ENCODE data around the gene AP2A1.

AP2A1 gene

DNA sequence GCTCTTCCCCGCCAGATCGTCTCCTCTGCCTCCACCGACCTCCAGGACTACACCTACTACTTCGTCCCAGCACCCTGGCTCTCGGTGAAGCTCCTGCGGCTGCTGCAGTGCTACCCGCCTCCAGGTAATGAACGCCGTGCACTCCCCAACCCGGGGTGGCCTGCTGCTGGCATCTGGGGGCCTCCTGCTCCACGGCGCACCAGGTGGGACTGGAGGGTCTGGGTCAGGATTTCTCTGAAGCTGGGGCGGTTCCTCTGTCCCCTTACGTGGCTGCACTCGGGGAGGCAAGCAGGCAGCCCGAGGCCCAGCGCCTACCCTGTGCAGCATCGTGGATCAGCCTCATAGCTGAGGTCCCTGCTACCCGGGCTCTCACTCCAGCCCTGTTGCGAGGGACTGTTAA lies 28.8 kb downstream of the AP2A1 start:
- DNase-seq = no peak

DNA sequence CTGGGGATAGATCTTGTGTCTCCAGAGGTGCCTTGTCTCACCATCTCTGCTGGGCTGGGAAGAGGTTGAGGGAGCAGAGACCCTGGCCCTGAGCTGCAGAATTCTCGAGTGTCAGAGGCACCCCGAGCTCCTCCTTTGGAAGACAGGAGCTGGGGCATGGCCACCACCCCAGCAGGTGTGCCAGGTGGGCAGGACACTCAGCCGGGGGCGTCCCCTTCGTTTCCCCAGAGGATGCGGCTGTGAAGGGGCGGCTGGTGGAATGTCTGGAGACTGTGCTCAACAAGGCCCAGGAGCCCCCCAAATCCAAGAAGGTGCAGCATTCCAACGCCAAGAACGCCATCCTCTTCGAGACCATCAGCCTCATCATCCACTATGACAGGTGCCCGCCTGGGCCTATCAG lies 31.8 kb downstream of the AP2A1 start:
- no peak for DNase-seq

DNA sequence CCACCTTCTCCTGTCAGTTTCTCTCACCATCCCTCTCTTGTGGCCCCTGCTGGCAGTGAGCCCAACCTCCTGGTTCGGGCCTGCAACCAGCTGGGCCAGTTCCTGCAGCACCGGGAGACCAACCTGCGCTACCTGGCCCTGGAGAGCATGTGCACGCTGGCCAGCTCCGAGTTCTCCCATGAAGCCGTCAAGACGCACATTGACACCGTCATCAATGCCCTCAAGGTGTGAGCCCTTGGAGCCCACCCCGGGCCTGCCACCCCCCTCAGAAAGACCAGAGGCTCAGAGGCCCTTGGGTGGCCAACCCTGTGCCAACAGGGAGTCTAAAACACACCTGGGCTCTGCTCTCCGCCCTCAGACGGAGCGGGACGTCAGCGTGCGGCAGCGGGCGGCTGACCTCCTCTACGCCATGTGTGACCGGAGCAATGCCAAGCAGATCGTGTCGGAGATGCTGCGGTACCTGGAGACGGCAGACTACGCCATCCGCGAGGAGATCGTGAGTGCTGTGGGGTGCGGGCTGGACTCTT lies 32.5 kb downstream of the AP2A1 start:
- DNase-seq = no peak

DNA sequence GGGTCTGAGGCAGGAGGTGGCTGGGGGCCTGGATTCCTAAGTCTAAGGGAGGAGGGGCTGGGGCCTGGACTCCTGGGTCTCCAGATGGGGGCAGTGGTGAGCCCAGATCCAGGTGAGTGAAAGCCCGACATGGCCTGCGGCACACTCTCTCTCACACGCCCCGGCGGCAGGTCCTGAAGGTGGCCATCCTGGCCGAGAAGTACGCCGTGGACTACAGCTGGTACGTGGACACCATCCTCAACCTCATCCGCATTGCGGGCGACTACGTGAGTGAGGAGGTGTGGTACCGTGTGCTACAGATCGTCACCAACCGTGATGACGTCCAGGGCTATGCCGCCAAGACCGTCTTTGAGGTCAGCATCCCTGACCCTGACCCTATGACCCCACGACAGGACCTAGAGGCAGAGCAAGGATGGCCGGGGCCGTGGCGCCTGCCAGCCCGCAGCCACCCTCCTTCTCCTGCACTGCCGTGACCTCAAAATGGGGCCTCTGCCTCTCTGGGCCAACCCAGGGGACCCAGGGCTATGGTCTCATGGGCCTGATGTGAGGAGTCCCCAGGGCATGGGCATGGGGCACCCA lies 33.1 kb downstream of the AP2A1 start:
- no peak for DNase-seq

DNA sequence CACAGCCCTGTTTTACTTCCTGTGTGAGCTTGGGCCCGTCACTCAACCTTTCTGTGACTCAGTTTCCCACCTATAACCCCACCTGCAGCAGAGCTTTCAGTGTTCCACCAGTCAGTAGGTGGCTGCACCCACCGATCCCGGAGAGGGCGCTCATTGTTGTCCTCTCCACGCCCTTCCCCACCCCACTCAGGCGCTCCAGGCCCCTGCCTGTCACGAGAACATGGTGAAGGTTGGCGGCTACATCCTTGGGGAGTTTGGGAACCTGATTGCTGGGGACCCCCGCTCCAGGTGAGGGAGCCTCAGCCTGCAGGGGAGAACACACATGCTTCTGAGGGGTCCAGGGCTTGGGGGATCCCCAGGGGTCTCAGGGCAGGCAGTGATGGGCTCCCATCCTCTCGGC lies 34.0 kb downstream of the AP2A1 start:
- no peak for DNase-seq

DNA sequence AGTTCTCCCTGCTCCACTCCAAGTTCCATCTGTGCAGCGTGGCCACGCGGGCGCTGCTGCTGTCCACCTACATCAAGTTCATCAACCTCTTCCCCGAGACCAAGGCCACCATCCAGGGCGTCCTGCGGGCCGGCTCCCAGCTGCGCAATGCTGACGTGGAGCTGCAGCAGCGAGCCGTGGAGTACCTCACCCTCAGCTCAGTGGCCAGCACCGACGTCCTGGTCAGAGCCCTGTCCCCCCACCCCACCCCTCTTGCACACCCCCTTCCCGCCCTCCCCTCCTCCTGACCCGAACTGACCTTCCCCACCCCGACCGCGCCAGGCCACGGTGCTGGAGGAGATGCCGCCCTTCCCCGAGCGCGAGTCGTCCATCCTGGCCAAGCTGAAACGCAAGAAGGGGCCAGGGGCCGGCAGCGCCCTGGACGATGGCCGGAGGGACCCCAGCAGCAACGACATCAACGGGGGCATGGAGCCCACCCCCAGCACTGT lies 34.6 kb downstream of the AP2A1 start:
- DNase-seq = no peak

DNA sequence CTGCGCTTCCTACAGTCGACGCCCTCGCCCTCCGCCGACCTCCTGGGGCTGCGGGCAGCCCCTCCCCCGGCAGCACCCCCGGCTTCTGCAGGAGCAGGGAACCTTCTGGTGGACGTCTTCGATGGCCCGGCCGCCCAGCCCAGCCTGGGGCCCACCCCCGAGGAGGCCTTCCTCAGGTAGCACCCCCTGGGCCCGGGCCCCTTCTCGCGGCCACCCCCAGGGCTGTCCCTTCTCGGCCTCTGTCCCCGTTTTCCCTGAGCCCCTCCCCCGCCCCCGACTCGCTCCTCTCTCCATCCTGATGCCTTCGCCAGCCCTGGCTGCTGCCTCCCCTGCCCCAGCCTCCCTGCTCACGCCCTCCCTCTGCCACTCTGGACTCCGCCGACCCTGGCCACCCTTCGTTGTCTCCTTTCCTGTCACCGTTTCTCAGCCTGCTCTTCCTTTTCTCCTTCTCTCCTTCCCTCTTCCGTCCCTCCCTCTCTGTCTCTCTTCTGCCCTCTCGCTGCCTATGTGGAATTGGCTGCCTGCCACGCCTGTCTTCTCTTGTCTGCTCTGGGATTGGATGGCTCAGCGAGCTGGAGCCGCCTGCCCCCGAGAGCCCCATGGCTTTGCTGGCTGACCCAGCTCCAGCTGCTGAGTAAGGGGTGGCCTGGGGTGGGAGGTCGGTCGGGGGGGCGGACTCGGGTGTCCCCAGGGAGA lies 35.3 kb downstream of the AP2A1 start:
- no peak for DNase-seq

DNA sequence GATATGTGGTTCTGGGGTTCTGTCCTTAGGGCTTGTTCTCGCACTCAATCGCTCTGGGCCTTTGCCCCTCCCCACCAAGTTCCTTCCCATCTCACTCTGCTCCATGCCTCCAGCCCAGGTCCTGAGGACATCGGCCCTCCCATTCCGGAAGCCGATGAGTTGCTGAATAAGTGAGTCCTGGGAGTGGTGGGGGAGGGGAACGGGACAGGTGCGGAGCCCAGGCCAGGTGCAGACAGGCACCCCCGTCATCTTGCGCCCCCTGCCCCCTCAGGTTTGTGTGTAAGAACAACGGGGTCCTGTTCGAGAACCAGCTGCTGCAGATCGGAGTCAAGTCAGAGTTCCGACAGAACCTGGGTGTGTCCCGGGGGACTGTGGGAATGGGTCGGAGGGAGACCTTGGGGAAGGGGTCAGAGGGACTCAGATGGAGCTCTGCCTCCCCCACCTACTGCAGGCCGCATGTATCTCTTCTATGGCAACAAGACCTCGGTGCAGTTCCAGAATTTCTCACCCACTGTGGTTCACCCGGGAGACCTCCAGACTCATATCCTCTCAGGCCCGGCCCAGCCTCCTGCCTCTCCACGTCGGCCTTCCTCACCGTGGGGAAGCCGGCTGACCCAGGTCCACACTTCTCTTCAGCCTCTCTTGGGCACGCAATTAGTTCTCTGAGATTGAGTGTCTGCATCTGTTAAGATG lies 36.2 kb downstream of the AP2A1 start:
- DNase-seq = no peak

DNA sequence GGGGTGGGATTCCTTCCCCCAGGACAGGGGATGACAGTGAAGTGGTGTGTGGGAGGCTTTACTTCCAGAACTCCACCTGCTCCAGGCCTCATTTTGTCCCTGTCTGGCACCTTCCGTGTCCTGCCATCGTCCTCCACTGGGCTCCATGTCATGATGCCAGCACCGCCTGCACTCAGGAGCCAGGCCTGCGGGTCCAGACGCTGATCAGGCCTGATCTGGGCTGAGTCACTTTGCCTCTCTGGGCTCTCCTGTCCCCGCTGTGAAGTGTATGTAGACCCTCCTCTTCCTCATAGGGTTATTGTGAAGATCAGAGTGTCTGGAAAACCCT lies 36.7 kb downstream of the AP2A1 start:
- DNase-seq = no peak

DNA sequence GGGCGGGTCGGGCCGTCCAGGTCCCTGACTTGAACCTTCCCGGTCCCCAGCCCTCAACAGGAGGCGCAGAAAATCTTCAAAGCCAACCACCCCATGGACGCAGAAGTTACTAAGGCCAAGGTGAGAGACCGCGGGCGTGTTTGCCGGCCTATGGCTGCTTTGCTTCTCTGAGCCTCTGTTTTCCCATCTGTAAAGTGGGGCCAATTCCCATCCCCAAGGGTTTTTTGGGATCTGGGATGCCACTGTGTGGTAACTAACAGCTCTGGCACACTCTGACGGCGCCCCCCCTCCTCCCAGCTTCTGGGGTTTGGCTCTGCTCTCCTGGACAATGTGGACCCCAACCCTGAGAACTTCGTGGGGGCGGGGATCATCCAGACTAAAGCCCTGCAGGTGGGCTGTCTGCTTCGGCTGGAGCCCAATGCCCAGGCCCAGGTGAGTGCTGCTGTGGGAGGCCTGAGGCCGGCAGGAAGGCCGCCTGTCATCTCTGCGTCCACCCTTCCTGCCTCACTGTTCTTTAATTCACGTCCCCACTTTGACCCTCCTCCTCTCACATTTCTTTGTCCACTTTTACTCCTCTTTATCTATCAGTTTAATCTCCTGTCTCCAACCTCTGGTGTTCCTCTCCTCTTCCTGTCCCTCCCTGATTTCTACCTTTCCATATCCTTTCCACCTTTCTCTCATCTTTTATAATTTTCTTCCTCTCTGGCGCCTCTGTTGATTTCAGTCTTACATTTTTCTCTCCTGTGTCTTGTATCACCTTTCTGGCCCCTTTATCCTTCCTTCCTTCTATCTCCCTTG lies 39.2 kb downstream of the AP2A1 start:
- no peak for DNase-seq

DNA sequence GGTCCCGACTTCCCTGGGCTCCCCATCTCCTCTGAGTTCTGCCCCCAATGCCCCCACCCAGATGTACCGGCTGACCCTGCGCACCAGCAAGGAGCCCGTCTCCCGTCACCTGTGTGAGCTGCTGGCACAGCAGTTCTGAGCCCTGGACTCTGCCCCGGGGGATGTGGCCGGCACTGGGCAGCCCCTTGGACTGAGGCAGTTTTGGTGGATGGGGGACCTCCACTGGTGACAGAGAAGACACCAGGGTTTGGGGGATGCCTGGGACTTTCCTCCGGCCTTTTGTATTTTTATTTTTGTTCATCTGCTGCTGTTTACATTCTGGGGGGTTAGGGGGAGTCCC lies 39.8 kb downstream of the AP2A1 start:
- no peak for DNase-seq

DNA sequence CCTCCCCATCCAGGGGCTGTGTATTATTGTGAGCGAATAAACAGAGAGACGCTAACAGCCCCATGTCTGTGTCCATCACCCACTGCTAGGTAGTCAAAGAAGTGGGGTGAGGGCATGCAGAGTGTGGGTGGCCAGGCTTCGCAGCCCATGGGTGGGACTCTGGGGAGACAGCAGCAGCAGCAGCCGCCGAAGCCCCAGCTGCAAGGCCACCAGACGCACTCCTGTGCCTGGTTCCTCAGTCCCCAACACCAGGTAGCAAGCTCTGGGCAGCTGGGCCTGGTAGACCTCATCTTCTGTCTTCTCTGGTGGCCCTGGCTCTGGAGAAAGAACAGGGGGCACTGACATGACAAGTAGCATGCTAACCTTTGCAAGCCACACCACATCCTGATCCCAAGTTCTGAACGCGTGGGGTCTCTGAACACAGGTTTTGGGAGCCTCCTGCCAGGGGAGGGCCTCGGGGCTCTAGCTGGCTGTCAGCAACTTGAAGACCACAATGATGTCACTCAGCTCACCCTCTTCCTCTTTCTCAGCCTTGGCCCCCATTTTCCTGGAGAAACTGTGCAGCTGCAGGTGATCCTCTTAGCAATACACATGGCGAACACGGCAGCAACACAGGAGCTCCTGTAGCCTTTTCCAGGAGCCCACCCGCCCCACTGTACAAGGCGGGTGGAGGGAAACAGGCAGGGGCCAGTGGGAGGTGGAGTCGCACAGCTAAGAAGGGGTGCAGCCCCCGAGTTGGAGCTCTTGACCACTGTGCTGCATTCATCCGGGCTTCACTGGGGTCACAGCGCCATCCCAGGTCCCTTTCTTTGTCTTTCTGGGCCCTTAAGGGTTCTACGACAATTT lies 40.5 kb downstream of the AP2A1 start:
- no peak for DNase-seq

DNA sequence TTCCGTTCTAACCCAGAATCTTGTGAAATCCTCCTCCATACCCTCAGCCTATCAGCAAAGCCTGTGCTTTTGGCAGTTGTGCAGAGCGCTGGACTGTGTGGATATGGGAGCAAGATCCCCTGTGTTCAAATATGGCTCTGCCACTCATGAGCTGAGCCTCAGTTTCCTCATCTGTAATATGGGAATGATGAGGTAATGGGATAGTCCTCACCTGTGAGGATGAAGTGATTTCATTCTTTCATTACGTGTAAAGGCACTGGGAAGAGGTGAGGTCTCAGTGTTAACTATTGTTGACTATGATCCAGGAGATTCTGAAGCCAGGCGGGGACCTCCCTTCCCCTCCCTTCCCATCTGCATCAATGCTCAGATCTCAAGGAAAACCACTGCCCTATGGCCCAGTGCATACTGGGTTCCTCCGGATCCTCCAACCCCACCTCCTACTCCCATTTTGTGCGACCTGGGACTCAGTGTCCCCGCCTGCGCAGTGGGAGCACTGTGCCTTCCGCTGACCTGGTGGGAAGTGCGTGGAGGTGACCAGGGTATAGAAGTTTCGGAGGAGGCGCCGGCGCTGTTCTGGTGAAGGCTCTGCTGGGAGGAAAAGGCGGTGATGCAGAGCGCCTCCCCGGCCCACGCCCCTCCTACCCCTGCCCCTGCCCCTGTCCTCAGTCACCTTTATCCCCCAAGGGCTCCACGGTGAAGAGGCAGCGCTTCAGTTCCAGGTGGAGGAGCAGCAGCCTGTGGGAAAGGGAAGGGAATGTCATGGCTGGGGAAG lies 41.3 kb downstream of the AP2A1 start:
- DNase-seq = no peak

DNA sequence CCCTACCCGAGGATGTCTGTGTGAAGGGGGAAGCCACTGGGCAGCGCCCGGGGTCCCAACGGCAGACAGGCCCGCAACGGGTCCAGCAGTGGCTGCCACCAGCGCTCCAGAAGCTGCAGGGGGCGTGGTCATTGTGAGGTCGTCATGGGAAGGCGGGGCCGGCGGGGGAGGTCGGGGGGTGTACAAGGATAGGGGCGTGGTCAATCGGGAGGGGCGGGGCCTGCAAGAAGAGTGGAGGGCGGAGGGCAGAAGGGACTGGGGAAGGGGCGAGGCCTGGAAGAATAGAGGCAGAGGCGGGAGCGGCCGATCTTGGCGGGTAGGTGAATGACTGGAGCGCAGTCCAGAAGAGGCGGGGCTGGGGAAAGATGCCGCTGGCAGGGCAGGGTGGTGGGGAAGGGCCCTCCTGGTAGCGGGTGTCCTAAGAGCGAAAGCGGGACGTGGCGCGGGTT lies 41.9 kb downstream of the AP2A1 start:
- DNase-seq = peak; percentile 85

DNA sequence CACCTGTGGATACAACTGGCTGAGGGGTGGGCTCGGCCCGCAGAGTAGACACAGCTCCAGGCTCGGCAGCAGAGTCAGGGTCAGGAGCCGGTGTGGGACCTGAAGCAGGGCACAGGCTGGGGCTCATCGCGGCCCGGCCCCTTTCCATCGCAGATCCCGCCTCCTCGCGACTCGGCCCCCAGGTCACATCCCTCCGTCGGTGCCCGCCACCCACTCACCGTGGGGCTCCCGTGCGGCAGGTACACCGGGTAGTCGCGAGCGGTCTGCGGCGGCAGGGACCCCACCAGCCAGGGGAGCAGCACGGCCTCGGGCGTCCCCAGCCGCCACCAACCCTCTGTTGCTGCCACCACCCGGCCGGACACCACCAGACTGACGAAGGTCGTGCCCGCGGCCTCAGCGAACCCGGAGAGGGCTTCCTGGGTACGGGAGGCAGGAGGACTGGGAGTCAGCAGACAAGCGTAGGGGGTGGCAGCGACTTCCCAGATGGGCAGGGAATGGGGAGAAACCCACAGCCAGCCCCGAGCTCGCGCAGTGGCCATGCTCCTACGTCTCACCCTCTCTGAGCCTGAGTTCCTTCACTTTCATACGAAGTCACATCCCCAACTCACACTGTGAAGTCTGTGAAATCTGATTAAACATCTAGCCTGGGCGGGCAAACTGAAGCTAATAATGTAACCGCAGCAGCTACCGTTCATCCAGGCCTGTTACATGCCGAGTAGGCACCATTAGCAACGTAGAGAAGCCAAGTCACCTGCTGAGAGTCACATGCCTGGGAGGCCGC lies 42.5 kb downstream of the AP2A1 start:
- DNase-seq = peak; percentile 30

DNA sequence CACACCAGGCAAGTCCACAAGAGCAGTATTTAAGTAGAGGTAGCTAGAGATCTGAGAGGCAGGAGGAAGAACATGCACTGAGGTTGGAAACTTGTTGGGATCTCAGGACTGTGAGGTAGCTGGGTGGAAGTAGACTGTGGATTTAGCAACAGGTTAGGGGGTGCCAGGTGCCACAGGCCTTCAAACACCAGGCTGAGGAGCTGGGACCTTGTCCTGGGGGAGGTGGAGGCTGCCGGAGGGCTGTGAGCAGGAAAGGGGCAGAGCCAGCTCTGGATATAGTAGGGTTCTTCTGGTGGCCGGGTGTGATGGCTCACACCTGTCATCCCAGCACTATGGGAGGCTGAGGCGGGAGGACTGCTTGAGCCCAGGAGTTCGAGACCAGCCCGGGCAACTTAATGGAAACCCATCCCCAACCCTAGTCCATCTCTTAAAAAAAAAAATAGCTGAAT lies 43.2 kb downstream of the AP2A1 start:
- DNase-seq = no peak

DNA sequence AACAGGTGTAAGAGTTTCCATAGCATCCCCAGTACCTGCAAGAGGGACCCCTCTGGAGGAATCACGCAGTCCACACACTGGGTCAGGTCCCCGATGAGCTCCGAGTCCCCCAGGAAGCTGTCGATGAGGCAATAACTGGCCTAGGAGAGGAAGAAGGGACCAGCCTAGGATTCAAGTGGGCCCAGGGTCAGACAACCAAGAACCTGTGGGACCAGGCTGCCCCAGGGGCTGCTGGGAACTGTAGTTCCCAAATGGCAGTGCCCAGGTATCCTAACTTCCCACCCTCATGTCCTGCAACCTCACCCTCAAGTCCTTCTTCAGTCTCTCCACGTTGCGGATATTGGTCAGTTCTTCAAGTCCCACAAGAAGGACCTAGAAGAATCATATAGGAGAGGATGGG lies 44.5 kb downstream of the AP2A1 start:
- no peak for DNase-seq

DNA sequence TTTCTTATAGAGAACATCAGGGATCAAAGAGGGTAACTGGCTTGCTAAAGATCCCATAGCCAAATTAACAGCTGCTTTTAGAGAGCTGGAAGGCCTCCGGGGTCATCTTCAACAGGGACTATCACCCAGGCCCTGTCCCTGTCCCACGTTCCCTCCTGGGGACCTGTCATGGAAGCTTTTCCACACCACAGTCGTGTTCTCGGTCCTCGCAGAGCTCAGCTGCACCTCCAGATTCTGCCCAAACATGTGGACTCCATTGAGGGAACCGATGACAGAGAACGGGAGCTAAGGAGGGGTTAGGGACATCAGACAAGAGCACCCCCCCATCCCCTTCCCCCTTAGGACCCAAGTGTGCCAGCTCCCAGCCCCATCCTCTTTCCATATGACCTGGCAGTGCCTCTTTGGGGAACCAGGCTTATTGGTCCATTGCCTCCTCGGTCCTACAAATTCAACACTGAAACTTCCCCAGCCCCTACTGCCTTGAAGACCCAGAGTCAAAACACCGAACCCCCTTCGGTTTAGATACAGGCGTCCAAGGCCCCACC lies 45.7 kb downstream of the AP2A1 start:
- no peak for DNase-seq

DNA sequence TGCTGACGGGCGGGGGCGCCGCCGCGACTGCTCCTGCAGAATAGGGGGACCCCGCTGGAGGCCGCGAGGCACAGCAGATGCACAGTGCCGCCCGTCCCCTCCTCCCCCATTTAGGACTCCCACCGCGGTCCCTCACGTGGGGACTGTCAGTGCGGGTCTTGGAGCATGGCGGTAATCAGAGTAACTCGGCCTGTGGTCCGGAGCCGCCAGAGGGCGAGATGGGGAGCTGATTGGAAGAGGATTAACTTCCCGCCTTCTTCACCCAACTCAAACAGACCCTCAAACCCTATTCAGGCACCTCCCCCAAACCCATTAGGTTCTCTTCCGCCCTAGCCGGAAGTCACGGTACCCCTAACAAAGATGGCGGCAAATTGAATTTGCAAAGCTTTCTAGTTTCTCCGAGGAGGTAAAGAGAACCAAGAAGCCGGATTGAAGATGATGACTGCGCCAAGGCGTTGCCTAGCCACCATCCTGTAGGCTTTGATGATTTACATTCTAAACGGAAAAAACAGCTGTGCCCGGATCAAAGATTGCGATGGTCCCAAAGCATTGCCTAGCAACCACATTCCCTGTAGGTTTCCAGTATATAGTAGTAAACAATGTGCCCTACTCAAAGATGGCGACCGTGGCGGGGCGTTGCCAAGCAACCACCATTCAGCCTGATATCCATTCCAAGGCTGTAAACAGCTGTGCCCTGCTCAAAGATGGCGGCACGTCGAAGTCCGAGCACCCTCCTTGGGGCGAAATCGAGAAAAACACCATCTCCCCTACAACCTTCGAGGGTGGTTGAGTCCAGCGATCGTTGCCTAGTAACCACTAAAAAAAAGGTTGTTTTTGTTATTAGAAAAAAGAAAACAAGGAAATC lies 46.4 kb downstream of the AP2A1 start, which contains the start of gene FUZ:
FUZ (minus strand) TSS at position 296 of the 865 bp plus-strand sequence; CDS start at position 110, 186 bp downstream.
- peak; percentile 96 for DNase-seq
